A549 (cell line): Measurements from ENCODE around the gene NIN. TPM values are rescaled to one million over a fixed set of nuclear protein-coding genes. Genes with fewer than 3 reads are reported as not detected.
A peak's percentile ranks its signal among the peaks of the same experiment; 100 is the strongest.

Experiments used
- ATAC-seq, 2 experiments: fragments of 200-7000 bp in 1 of 2; fragments of >200 bp in 1 of 2; cut with Nextera tagmentation in 1 of 2; cut with Tn5 transposase in 1 of 2; 3 replicates each; pipeline versions ENCODE4 v1.8.0 to v1.9.1; 2018 to 2020; ENCODE audit warnings: mild to moderate bottlenecking in 1 of 2, moderate library complexity in 1 of 2
- CTCF ChIA-PET: fragments of 300-600 bp; sonication (Branson Sonifier 250); formaldehyde crosslinking; extraction: SDS; loops from one replicate; lab custom pipeline; 2021; ENCODE audit warnings: antibody characterized with exemption, inconsistent platforms; lab: Yijun Ruan, JAX
- POLR2A ChIA-PET: fragments of 350-600 bp; formaldehyde crosslinking; extraction: SDS; loops from one replicate; lab custom pipeline; 2021; ENCODE audit warnings: antibody characterized with exemption, inconsistent platforms; lab: Yijun Ruan, JAX
- DNase-seq, 2 experiments: peaks; one replicate each; pipeline versions ENCODE4 v3.0.0 to v3.0.0-alpha.2; 2011 to 2016; ENCODE audit warnings: low read depth in 1 of 2, low spot score in 1 of 2
- FAIRE-seq: peaks from 2 replicates; lab custom pipeline; 2011; peaks lifted over from hg19 to GRCh38; lab: Jason Lieb, UNC
- H3K27ac ChIP-seq, 2 experiments: fragments of >200 bp; sonication (Bioruptor Twin); formaldehyde crosslinking; 3 replicates each; pipeline ENCODE4 v1.5.1; 2016 to 2017
- H3K4me1 ChIP-seq: fragments of >200 bp; sonication (Bioruptor Twin); formaldehyde crosslinking; 3 replicates; pipeline ENCODE4 v1.6.1; 2016
- H3K4me2 ChIP-seq: fragments of >200 bp; sonication (Bioruptor Twin); formaldehyde crosslinking; 3 replicates; pipeline ENCODE4 v1.6.1; 2016
- H3K4me3 ChIP-seq: fragments of >200 bp; sonication (Bioruptor Twin); formaldehyde crosslinking; 3 replicates; pipeline ENCODE4 v1.5.1; 2016
- H3K9me3 ChIP-seq: fragments of >200 bp; sonication (Bioruptor Twin); formaldehyde crosslinking; 3 replicates; pipeline ENCODE4 v1.6.1; 2016
- BHLHE40 ChIP-seq: IDR thresholded peaks from 2 replicates; pipeline ENCODE4 v1.6.1; 2012; ENCODE audit warnings: low read depth, low read length, inconsistent platforms
- CBX2 ChIP-seq: fragments of 200-600 bp; sonication (generic); IDR thresholded peaks from 2 replicates; pipeline ENCODE4 v1.6.1; 2016; ENCODE audit warnings: low read depth, mild to moderate bottlenecking, borderline replicate concordance
- CBX8 ChIP-seq: fragments of 200-600 bp; sonication (generic); IDR thresholded peaks from 2 replicates; pipeline ENCODE4 v1.6.1; 2016
- CEBPB ChIP-seq, 2 experiments: fragments of >200 bp in 1 of 2; sonication (Bioruptor Twin) in 1 of 2; formaldehyde crosslinking in 1 of 2; IDR thresholded peaks; 2 replicates each; pipeline ENCODE4 v1.6.1; 2012 to 2016
- EP300 ChIP-seq, 2 experiments: fragments of >200 bp; sonication (Bioruptor Twin); formaldehyde crosslinking; IDR thresholded peaks; 2 replicates in 1 of 2; 3 replicates in 1 of 2; pipeline ENCODE4 v1.6.1; 2016 to 2017
- ESRRA ChIP-seq: fragments of 150-350 bp; IDR thresholded peaks from 2 replicates; pipeline ENCODE4 v1.6.1; 2014; ENCODE audit warnings: mild to moderate bottlenecking, low read length, borderline replicate concordance
- FOXS1 ChIP-seq: fragments of 250-450 bp; sonication (Bioruptor Pico); IDR thresholded peaks from 2 replicates; pipeline ENCODE4 v1.5.0; 2020; ENCODE audit warnings: mild to moderate bottlenecking, moderate library complexity
- HES2 ChIP-seq: fragments of >200 bp; sonication (Bioruptor Twin); formaldehyde crosslinking; IDR thresholded peaks from 2 replicates; pipeline ENCODE4 v1.6.1; 2016
- HEYL ChIP-seq: fragments of 250-450 bp; sonication (Bioruptor Pico); IDR thresholded peaks from 2 replicates; pipeline ENCODE4 v1.8.0; 2021; ENCODE audit warnings: mild to moderate bottlenecking, moderate library complexity
- HMGXB4 ChIP-seq: fragments of 250-450 bp; sonication (Bioruptor Pico); IDR thresholded peaks from 2 replicates; pipeline ENCODE4 v1.5.0; 2021; ENCODE audit warnings: mild to moderate bottlenecking, moderate library complexity, borderline replicate concordance
- HOXA7 ChIP-seq: fragments of 250-450 bp; sonication (Bioruptor Pico); IDR thresholded peaks from 2 replicates; pipeline ENCODE4 v1.5.0; 2020; ENCODE audit warnings: mild to moderate bottlenecking, moderate library complexity
- KDM1A ChIP-seq: fragments of 200-600 bp; sonication (generic); IDR thresholded peaks from 2 replicates; pipeline ENCODE4 v1.6.1; 2016; ENCODE audit warnings: low read depth, mild to moderate bottlenecking
- KDM5A ChIP-seq: fragments of 200-600 bp; sonication (generic); IDR thresholded peaks from 2 replicates; pipeline ENCODE4 v1.6.1; 2016; ENCODE audit warnings: antibody characterized with exemption, mild to moderate bottlenecking
- MAFK ChIP-seq: fragments of 450-650 bp; IDR thresholded peaks from 2 replicates; pipeline ENCODE4 v1.6.1; 2014; ENCODE audit not compliant: partially characterized antibody
- NFE2L2 ChIP-seq: fragments of 150-350 bp; conservative IDR thresholded peaks from 2 replicates; pipeline ENCODE4 v1.6.1; 2014; ENCODE audit warnings: low read length
- PBX3 ChIP-seq: IDR thresholded peaks from 2 replicates; pipeline ENCODE4 v1.6.1; 2012
- POLR2A ChIP-seq: IDR thresholded peaks from 2 replicates; pipeline ENCODE4 v1.6.1; 2012; ENCODE audit warnings: mild to moderate bottlenecking, low read length
- POLR2AphosphoS2 ChIP-seq: conservative IDR thresholded peaks from 2 replicates; pipeline ENCODE4 v1.6.1; 2012; ENCODE audit warnings: low read length, improper control_type of control experiment, inconsistent platforms
- RAD21 ChIP-seq, 2 experiments: fragments of >200 bp in 1 of 2; sonication (Bioruptor Twin) in 1 of 2; formaldehyde crosslinking in 1 of 2; IDR thresholded peaks in 1 of 2; conservative IDR thresholded peaks in 1 of 2; 2 replicates in 1 of 2; 3 replicates in 1 of 2; pipeline ENCODE4 v1.6.1; 2012 to 2018; ENCODE audit warnings: inconsistent platforms in 1 of 2
- RARB ChIP-seq: fragments of 250-450 bp; sonication (Bioruptor Pico); IDR thresholded peaks from 2 replicates; pipeline ENCODE4 v1.8.0; 2021; ENCODE audit warnings: mild to moderate bottlenecking, moderate library complexity
- REST ChIP-seq: fragments of 200-600 bp; sonication (generic); IDR thresholded peaks from 2 replicates; pipeline ENCODE4 v1.6.1; 2016; ENCODE audit warnings: antibody characterized with exemption, mild to moderate bottlenecking, moderate library complexity
- RNF2 ChIP-seq: fragments of 200-600 bp; sonication (generic); IDR thresholded peaks from 2 replicates; pipeline ENCODE4 v1.6.1; 2016; ENCODE audit warnings: low read depth, mild to moderate bottlenecking, antibody characterized with exemption, moderate library complexity, borderline replicate concordance
- ZC3H11A ChIP-seq: fragments of 450-650 bp; IDR thresholded peaks from 2 replicates; pipeline ENCODE4 v1.6.1; 2014; ENCODE audit warnings: antibody characterized with exemption, mild to moderate bottlenecking
- WGBS: methylation state at CpG from one replicate; pipeline ENCODE4 v1.1.6; 2017; ENCODE audit errors: missing lambda C conversion rate; 5-methylcytosine and 5-hydroxymethylcytosine counted together
- polyA plus RNA-seq, 4 experiments: library from polyadenylated mRNA; depleted of rRNA in 3 of 4; stranded (reverse); fragments of >200 nt; fragmentation: RNase III in 1 of 4; extraction: RNeasy Plus Mini Kit Qiagen cat#74134 plus additional on column Dnase treatment in 1 of 4; gene quantifications; 2 replicates in 3 of 4; 3 replicates in 1 of 4; pipeline ENCODE4 v1.2.3, GENCODE V29; 2011 to 2017
- TF ChIP-seq, protein P1 (sequence below): fragments of 150-350 bp; IDR thresholded peaks from 2 replicates; pipeline ENCODE4 v1.6.1; 2014; ENCODE audit warnings: low read depth, mild to moderate bottlenecking, low read length
- TF ChIP-seq, protein P2 (sequence below): IDR thresholded peaks from 2 replicates; pipeline ENCODE4 v1.6.1; 2012

NIN gene
- polyA plus RNA-seq, 2 of the 4 experiments (the other 2 are of a cell fraction), result 12.4 to 19.5 TPM

GRCh38 chr14:50855558-50855957, 24.6 kb upstream of the NIN start:
- Histone ChIP-seq H3K27ac (no peak overlapping the region), H3K4me1 (0 out of 3 replicates have a peak, but pooled peaks cover 3% of the 10 kb centered on the region), H3K4me3 (no peak overlapping the region), H3K4me2 (no peak overlapping the region), H3K9me3 (no peaks in the 10 kb centered on the region)
- ChIA-PET POLR2A (no interaction called here), CTCF (interaction anchor here (1.5 to 8.4 kb wide), 5 partner anchors 10 to 80 kb away, joined by 3 to 60 read pairs (median 7); partner anchors contain the start of gene NIN)
- no peak for FAIRE-seq
- DNase-seq, result peak in 1 of 2 experiments; percentile 25
- ATAC-seq, result no peak
- 50% methylated on average over 1 of the region's 1 CpG for WGBS
- no peak for TF ChIP-seq FOXS1
- no peak for TF ChIP-seq BHLHE40
- TF ChIP-seq EP300 (IDR thresholded peaks at IDR 0.05), result no peak
- TF ChIP-seq ZC3H11A, result no peak
- no peak for TF ChIP-seq PBX3
- no peak for TF ChIP-seq HES2
- TF ChIP-seq REST, result no peak

GRCh38 chr14:50854521-50854920, 23.6 kb upstream of the NIN start:
- ATAC-seq (no peak), FAIRE-seq (no peak), DNase-seq (no peak)
- TF ChIP-seq CBX2 (no peak), NFE2L2 (no peak), BHLHE40 (no peak), CBX8 (no peak), POLR2AphosphoS2 (no peak), HEYL (CRISPR knock-in tag) (no peak), KDM5A (no peak)
- TF ChIP-seq, protein P1, sequence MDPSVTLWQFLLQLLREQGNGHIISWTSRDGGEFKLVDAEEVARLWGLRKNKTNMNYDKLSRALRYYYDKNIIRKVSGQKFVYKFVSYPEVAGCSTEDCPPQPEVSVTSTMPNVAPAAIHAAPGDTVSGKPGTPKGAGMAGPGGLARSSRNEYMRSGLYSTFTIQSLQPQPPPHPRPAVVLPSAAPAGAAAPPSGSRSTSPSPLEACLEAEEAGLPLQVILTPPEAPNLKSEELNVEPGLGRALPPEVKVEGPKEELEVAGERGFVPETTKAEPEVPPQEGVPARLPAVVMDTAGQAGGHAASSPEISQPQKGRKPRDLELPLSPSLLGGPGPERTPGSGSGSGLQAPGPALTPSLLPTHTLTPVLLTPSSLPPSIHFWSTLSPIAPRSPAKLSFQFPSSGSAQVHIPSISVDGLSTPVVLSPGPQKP, result no peak
- TF ChIP-seq, protein P2, sequence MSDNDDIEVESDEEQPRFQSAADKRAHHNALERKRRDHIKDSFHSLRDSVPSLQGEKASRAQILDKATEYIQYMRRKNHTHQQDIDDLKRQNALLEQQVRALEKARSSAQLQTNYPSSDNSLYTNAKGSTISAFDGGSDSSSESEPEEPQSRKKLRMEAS, result no peak
- Histone ChIP-seq H3K4me2 (no peak overlapping the region), H3K4me3 (no peak overlapping the region), H3K4me1 (0 out of 3 replicates have a peak, but pooled peaks cover under 1% of the 10 kb centered on the region), H3K27ac (no peak overlapping the region), H3K9me3 (no peaks in the 10 kb centered on the region)
- ChIA-PET POLR2A (no interaction called here), CTCF (interaction anchor here (0.6 to 1.9 kb wide), 6 partner anchors 8 to 168 kb away, joined by 3 to 7 read pairs (median 4); no protein-coding TSS in a partner anchor)
- WGBS, result 91% methylated on average over 5 of the region's 5 CpGs

- ChIA-PET CTCF (interaction anchor here (1.1 to 1.9 kb wide), 3 partner anchors 9 to 14 kb away, joined by 3 to 7 read pairs (median 4); no protein-coding TSS in a partner anchor), POLR2A (no interaction called here)
- ATAC-seq (no peak), FAIRE-seq (no peak), DNase-seq (no peak)
- Histone ChIP-seq H3K9me3 (no peaks in the 10 kb centered on the region), H3K4me2 (no peak overlapping the region), H3K4me1 (no peaks in the 10 kb centered on the region), H3K4me3 (no peak overlapping the region), H3K27ac (no peak overlapping the region)
- TF ChIP-seq RARB (CRISPR knock-in tag), result no peak
- no peak for TF ChIP-seq HEYL (CRISPR knock-in tag)
- no peak for TF ChIP-seq POLR2AphosphoS2
- no peak for TF ChIP-seq RNF2
- no peak for TF ChIP-seq CEBPB (IDR thresholded peaks at IDR 0.05)
- TF ChIP-seq HMGXB4 (CRISPR knock-in tag), result no peak
- TF ChIP-seq RAD21 (conservative IDR thresholded peaks at IDR 0.05 in 1 of 2, IDR thresholded peaks at IDR 0.05 in 1 of 2), result no peak
- TF ChIP-seq HOXA7 (CRISPR knock-in tag), result no peak
- TF ChIP-seq POLR2A, result no peak
- TF ChIP-seq KDM5A, result no peak
- TF ChIP-seq MAFK, result no peak
- no peak for TF ChIP-seq ESRRA
- TF ChIP-seq KDM1A, result no peak
- TF ChIP-seq PBX3, result no peak
These were observed 22.9 kb upstream of the NIN start for GRCh38 chr14:50853891-50854290.
